Peyer's patch (tissue), 4 donors: ENCODE measurements around the gene LGALS4.

Source experiments
- CTCF ChIP-seq, 6 experiments: fragments of 450-650 bp in 4 of 6; fragments of 200-600 bp in 2 of 6; sonication (generic) in 1 of 6; IDR thresholded peaks; one replicate each; pipeline ENCODE4 v1.5.1; 2017 to 2019; ENCODE audit warnings: antibody characterized with exemption in 6 of 6, mild to moderate bottlenecking in 3 of 6, moderate library complexity in 1 of 6
- POLR2A ChIP-seq, 2 donors: fragments of 450-650 bp; IDR thresholded peaks; one replicate each; pipeline ENCODE4 v1.5.1; 2017; ENCODE audit warnings: antibody characterized with exemption in 2 of 2, mild to moderate bottlenecking in 2 of 2, moderate library complexity in 2 of 2

DNA sequence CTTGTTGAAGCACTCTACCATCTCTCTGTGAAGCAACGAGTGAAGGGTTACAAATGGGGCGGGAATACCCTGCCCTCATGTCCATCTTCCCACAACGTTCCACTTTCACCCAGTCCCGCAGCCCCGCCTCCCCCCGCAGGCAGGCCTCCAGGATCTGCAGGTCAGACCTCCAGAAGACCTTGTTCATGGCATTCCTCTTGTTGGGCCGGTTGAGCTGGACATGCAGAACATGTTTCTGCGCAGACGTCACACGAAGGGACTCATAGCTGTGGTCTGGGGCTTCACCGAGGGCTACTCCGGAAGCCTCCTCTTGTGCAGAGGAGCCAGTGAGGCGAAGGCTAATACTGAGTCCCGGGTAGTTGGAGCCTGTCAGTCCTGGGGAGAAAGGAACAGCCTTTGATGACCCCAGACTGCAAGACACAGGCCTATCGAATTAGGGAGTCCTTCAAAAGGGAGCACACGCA is 18.4 kb upstream of the LGALS4 start:
- TF ChIP-seq CTCF (IDR thresholded peaks at IDR 0.05) = no peak
- TF ChIP-seq POLR2A (IDR thresholded peaks at IDR 0.05) = peak in 1 of 2 donors; percentile 18
